Common myeloid progenitor, CD34-positive (primary cell): Measurements from ENCODE around the gene SERTAD3.

Source experiments
- CTCF ChIA-PET: fragments of 350-600 bp; sonication (Branson Sonifier 250); formaldehyde crosslinking; loops from one replicate; lab custom pipeline; 2021; ENCODE audit warnings: antibody characterized with exemption; lab: Charles Lee
- POLR2A ChIA-PET: fragments of 350-600 bp; sonication (Branson Sonifier 250); formaldehyde crosslinking; loops from one replicate; lab custom pipeline; 2021; ENCODE audit warnings: antibody characterized with exemption; lab: Charles Lee
- DNase-seq, 3 donors: peaks; one replicate each; pipeline versions ENCODE4 v3.0.0 to v3.0.0-alpha.2; 2013
- H3K27ac ChIP-seq, 2 experiments: 1 replicate in 1 of 2; 2 replicates in 1 of 2; pipeline ENCODE4 v1.7.0; 2013; ENCODE audit warnings: inconsistent platforms in 2 of 2, low read length in 2 of 2, mild to moderate bottlenecking in 2 of 2, low read depth in 1 of 2, moderate library complexity in 1 of 2; ENCODE audit not compliant: severe bottlenecking in 2 of 2, insufficient read depth in 1 of 2, poor library complexity in 1 of 2
- H3K27me3 ChIP-seq, 5 experiments: replicated peaks in 2 of 5; 1 replicate in 3 of 5; 2 replicates in 2 of 5; pipeline versions ENCODE4 v1.6.1 to v1.7.0; 2013; ENCODE audit warnings: low read length in 4 of 5, mild to moderate bottlenecking in 2 of 5, moderate library complexity in 2 of 5, inconsistent platforms in 1 of 5; ENCODE audit not compliant: insufficient read depth in 5 of 5, control insufficient read depth in 4 of 5
- H3K36me3 ChIP-seq, 4 experiments: 1 replicate in 2 of 4; 2 replicates in 2 of 4; pipeline versions ENCODE4 v1.6.1 to v1.7.0; 2013; ENCODE audit warnings: low read length in 3 of 4, control low read depth in 1 of 4, mild to moderate bottlenecking in 1 of 4; ENCODE audit not compliant: control insufficient read depth in 4 of 4, insufficient read depth in 4 of 4
- H3K4me1 ChIP-seq, 4 experiments: 1 replicate in 3 of 4; 2 replicates in 1 of 4; pipeline versions ENCODE4 v1.6.1 to v1.7.1; 2013; ENCODE audit warnings: low read length in 3 of 4, mild to moderate bottlenecking in 3 of 4, control low read depth in 1 of 4, inconsistent platforms in 1 of 4, moderate library complexity in 1 of 4; ENCODE audit not compliant: control insufficient read depth in 4 of 4, insufficient read depth in 4 of 4; ENCODE audit errors: control extremely low read depth in 1 of 4
- H3K4me3 ChIP-seq, 7 experiments: 1 replicate in 4 of 7; 2 replicates in 3 of 7; pipeline versions ENCODE4 v1.5.1 to v1.7.0; 2013; ENCODE audit warnings: mild to moderate bottlenecking in 7 of 7, low read length in 6 of 7, moderate library complexity in 6 of 7, inconsistent platforms in 2 of 7, low read depth in 2 of 7, control low read depth in 1 of 7; ENCODE audit not compliant: insufficient read depth in 4 of 7, control insufficient read depth in 1 of 7; ENCODE audit errors: extremely low read depth in 1 of 7
- H3K9me3 ChIP-seq, 5 experiments: 1 replicate in 4 of 5; 2 replicates in 1 of 5; pipeline versions ENCODE4 v1.6.1 to v1.7.1; 2013; ENCODE audit warnings: low read length in 4 of 5, mild to moderate bottlenecking in 2 of 5, inconsistent platforms in 1 of 5, low read depth in 1 of 5, moderate library complexity in 1 of 5; ENCODE audit not compliant: control insufficient read depth in 4 of 5, insufficient read depth in 2 of 5; ENCODE audit errors: control extremely low read depth in 1 of 5
- WGBS: methylation state at CpG from one replicate; pipeline ENCODE4 v1.1.5; 2013; ENCODE audit not compliant: insufficient coverage; 5-methylcytosine and 5-hydroxymethylcytosine counted together

The SERTAD3 gene

DNA sequence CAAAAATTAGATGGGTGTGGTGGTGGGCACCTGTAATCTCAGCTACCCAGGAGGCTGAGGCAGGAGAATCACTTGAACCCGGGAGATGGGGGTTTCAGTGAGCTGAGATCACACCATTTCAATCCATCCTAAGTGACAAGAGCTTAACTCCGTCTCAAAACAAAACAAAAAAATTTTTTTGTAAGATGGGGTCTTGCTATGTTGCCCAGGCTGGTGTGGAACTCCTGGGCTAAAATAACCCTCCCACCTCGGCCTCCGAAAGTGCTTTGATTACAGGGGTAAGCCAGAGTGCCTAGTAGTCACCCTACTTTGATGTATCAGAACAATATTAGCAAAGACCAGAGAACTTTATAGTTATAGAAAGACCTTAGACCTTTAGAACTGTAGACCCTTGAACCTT is 30.6 kb upstream of the SERTAD3 start:
- H3K4me3 ChIP-seq, result no peak overlapping the region
- no peaks in the 10 kb centered on the region for H3K4me1 ChIP-seq
- H3K36me3 ChIP-seq, result no peaks in the 10 kb centered on the region
- no CpG with 5 or more reads among the region's 4 CpGs for WGBS
- no peaks in the 10 kb centered on the region for H3K27me3 ChIP-seq
- ChIA-PET CTCF (interaction anchor here (0.6 kb wide), 1 partner anchor 38 kb away, joined by 3 read pairs; no protein-coding TSS in a partner anchor), POLR2A (no interaction called here)
- H3K27ac ChIP-seq, result no peak overlapping the region
- no peak for DNase-seq
- no peaks in the 10 kb centered on the region for H3K9me3 ChIP-seq

DNA sequence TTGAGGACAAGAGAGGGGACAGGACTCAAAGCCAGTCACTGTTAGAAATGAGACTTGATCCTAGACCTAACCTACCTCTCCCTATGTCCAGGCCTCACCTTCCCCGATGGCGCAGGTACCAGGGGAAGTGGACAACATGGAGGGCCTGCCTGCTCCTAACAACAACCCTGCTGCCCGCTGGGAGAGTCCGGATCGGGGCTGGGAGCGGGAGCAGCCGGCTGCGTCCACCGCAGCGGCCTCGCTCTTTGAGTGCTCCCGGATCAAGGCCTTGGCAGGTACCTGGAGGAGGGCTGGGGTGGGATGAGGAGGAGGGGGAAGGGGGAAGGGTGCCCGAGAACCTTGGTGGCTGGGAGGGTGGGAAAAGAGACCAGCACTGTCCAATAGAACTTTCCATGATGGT is 28.4 kb upstream of the SERTAD3 start:
- H3K4me1 ChIP-seq, result peaks cover 0 to under 1% (median 0%) of the 10 kb centered on the region in 4 experiments
- H3K4me3 ChIP-seq, result no peak overlapping the region
- no peaks in the 10 kb centered on the region for H3K9me3 ChIP-seq
- WGBS, result 93% methylated on average over 5 of the region's 13 CpGs
- ChIA-PET CTCF (no interaction called here), POLR2A (no interaction called here)
- DNase-seq, result no peak
- H3K27ac ChIP-seq, result no peak overlapping the region
- peaks cover 0 to 13% (median 7%) of the 10 kb centered on the region in 5 experiments for H3K27me3 ChIP-seq
- H3K36me3 ChIP-seq, result no peaks in the 10 kb centered on the region

DNA sequence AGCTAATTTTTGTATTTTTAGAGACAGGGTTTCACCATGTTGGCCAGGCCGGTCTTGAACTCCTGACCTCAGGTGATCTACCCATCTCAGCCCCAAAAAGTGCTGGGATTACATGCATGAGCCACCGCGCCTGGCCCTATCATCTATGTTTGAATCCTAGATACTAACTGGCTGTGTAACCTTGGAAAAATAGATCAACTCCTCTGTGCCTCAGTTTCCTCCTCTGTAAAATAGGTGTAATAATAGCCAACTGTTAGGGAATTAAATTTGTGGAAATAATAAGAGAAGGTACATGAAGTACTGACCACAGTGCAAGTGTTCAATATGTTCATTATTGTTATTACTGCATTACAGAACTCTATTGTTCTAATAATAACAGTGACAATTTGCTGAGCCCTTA is 27.0 kb upstream of the SERTAD3 start:
- Histone ChIP-seq H3K9me3 (no peaks in the 10 kb centered on the region), H3K27me3 (peaks cover 0 to 26% (median 12%) of the 10 kb centered on the region in 5 experiments), H3K4me3 (no peak overlapping the region), H3K27ac (no peak overlapping the region), H3K36me3 (no peaks in the 10 kb centered on the region), H3K4me1 (peaks cover 0 to 13% (median 9%) of the 10 kb centered on the region in 4 experiments)
- 100% methylated on average over 1 of the region's 3 CpGs for WGBS
- no peak for DNase-seq
- POLR2A ChIA-PET, result no interaction called here
- CTCF ChIA-PET, result no interaction called here

DNA sequence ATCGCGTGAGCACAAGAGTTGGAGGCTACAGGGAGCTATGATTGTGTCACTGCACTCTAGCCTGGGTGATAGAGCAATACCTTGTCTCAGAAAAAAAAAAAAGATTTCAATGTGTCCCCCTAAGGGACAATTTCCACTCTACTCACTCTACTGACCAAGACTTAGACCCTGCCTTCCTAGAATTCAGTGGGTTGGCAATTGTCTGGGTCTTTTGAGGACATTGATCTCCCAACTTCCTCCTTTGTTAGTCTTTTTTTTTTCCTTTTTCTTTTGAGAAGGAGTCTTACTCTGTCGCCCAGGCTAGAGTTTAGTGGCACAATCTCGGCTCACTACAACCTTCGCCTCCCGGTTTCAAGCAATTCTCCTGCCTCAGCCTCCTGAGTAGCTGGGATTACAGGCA is 24.9 kb upstream of the SERTAD3 start:
- POLR2A ChIA-PET, result no interaction called here
- WGBS, result 94% methylated on average over 3 of the region's 6 CpGs

GRCh38 chr19:40466985-40467734 is 23.0 kb upstream of the SERTAD3 start, which contains the start of gene SPTBN4:
TSS of gene SPTBN4 (plus strand) at chr19:40467001. CDS start at chr19:40472622, 5,621 bp downstream.
- Histone ChIP-seq H3K9me3 (no peaks in the 10 kb centered on the region), H3K27me3 (peaks cover 0 to 27% (median 12%) of the 10 kb centered on the region in 5 experiments), H3K4me1 (peaks cover 5 to 30% (median 27%) of the 10 kb centered on the region in 4 experiments), H3K27ac (no peak within 1 kb of the TSS), H3K4me3 (peak within 1 kb of the TSS; percentile 7 to 81 (median 68)), H3K36me3 (no peaks in the 10 kb centered on the region)
- ChIA-PET POLR2A (no interaction called here), CTCF (interaction anchor here (1.3 to 2.1 kb wide), 2 partner anchors 43 to 54 kb away, joined by 4 to 5 read pairs; no protein-coding TSS in a partner anchor)
- WGBS, result under 1% methylated on average over 68 of the region's 87 CpGs
- no peak for DNase-seq

More for the DNA sequence above, 24.9 kb upstream of the SERTAD3 start:
- peaks cover 5 to 28% (median 24%) of the 10 kb centered on the region in 4 experiments for H3K4me1 ChIP-seq
- no peaks in the 10 kb centered on the region for H3K36me3 ChIP-seq
- H3K27me3 ChIP-seq, result peaks cover 0 to 27% (median 12%) of the 10 kb centered on the region in 5 experiments
- H3K9me3 ChIP-seq, result no peaks in the 10 kb centered on the region
- DNase-seq, result peak in 1 of 3 donors; percentile 14
- no peak overlapping the region for H3K4me3 ChIP-seq
- no peak overlapping the region for H3K27ac ChIP-seq
- CTCF ChIA-PET, result no interaction called here

GRCh38 chr19:40466219-40466984 is 22.3 kb upstream of the SERTAD3 start:
- peaks cover 0 to 27% (median 12%) of the 10 kb centered on the region in 5 experiments for H3K27me3 ChIP-seq
- H3K27ac ChIP-seq, result no peak overlapping the region
- peak overlapping the region; percentile 7 to 81 (median 68) for H3K4me3 ChIP-seq
- peaks cover 5 to 36% (median 28%) of the 10 kb centered on the region in 4 experiments for H3K4me1 ChIP-seq
- POLR2A ChIA-PET, result interaction anchor here (0.9 kb wide), 1 partner anchor 23 kb away, joined by 3 read pairs; no protein-coding TSS in a partner anchor
- 10% methylated on average over 39 of the region's 48 CpGs for WGBS
- DNase-seq, result peak; percentile 22 to 75 (median 62)
- no peaks in the 10 kb centered on the region for H3K36me3 ChIP-seq
- H3K9me3 ChIP-seq, result no peaks in the 10 kb centered on the region
- CTCF ChIA-PET, result interaction anchor here (0.7 to 2.1 kb wide), 3 partner anchors 39 to 55 kb away, joined by 3 to 5 read pairs (median 4); no protein-coding TSS in a partner anchor
